ENCODE measurements around the gene ADCY3.

The ADCY3 gene

GRCh38 chr2:24872344-24873115 lies 47.5 kb downstream of the ADCY3 start:
- no peak for DNase-seq

GRCh38 chr2:24871852-24872333 lies 48.1 kb downstream of the ADCY3 start:
- DNase-seq = no peak

- no peak for DNase-seq
These were observed 48.9 kb downstream of the ADCY3 start for GRCh38 chr2:24870891-24871705.

- no peak for DNase-seq
These were observed 49.6 kb downstream of the ADCY3 start for GRCh38 chr2:24870440-24870839.

- no peak for DNase-seq
These were observed 53.1 kb downstream of the ADCY3 start for GRCh38 chr2:24866946-24867345.

GRCh38 chr2:24863641-24864040 lies 56.4 kb downstream of the ADCY3 start:
- no peak for DNase-seq

GRCh38 chr2:24861500-24861899 lies 58.5 kb downstream of the ADCY3 start:
- DNase-seq = no peak

GRCh38 chr2:24860631-24861030 lies 59.4 kb downstream of the ADCY3 start:
- DNase-seq = no peak

GRCh38 chr2:24859968-24860600 lies 60.0 kb downstream of the ADCY3 start:
- no peak for DNase-seq

- DNase-seq = no peak
These were observed 61.0 kb downstream of the ADCY3 start for GRCh38 chr2:24858996-24859395.

GRCh38 chr2:24857746-24858145 lies 62.3 kb downstream of the ADCY3 start:
- no peak for DNase-seq

- DNase-seq = no peak
These were observed 63.2 kb downstream of the ADCY3 start for GRCh38 chr2:24856791-24857211.

GRCh38 chr2:24855726-24856125 lies 64.3 kb downstream of the ADCY3 start:
- DNase-seq = no peak

GRCh38 chr2:24855022-24855622 lies 64.9 kb downstream of the ADCY3 start:
- no peak for DNase-seq

- DNase-seq = no peak
These were observed 66.0 kb downstream of the ADCY3 start for GRCh38 chr2:24853996-24854395.

GRCh38 chr2:24853046-24853445 lies 67.0 kb downstream of the ADCY3 start:
- DNase-seq = no peak

- no peak for DNase-seq
These were observed 67.5 kb downstream of the ADCY3 start for GRCh38 chr2:24852431-24853020.

GRCh38 chr2:24852026-24852425 lies 68.0 kb downstream of the ADCY3 start:
- no peak for DNase-seq

GRCh38 chr2:24850944-24851343 lies 69.1 kb downstream of the ADCY3 start:
- DNase-seq = no peak

GRCh38 chr2:24845691-24846090 lies 74.3 kb downstream of the ADCY3 start:
- DNase-seq = no peak

- no peak for DNase-seq
These were observed 75.9 kb downstream of the ADCY3 start for GRCh38 chr2:24844023-24844685.

- DNase-seq = no peak
These were observed 76.6 kb downstream of the ADCY3 start for GRCh38 chr2:24843330-24843860.

Measured in HCEC 1CT (cell line).